Endodermal cell (in vitro differentiated cells): ENCODE results near the gene MPDZ. TPM values are rescaled to one million over a fixed set of nuclear protein-coding genes. Genes with fewer than 3 reads are reported as not detected.

Experiments
- DNase-seq: peaks from one replicate; pipeline ENCODE4 v3.0.0-alpha.2; 2017
- H3K27ac ChIP-seq: 2 replicates; pipeline ENCODE4 v1.5.1; 2013; ENCODE audit warnings: mild to moderate bottlenecking, low read depth, low read length, moderate library complexity
- H3K27me3 ChIP-seq: 2 replicates; pipeline ENCODE4 v1.6.1; 2013; ENCODE audit warnings: mild to moderate bottlenecking, low read length, moderate library complexity; ENCODE audit not compliant: insufficient read depth, control insufficient read depth, poor library complexity, severe bottlenecking
- H3K36me3 ChIP-seq: 2 replicates; pipeline ENCODE4 v1.7.0; 2013; ENCODE audit warnings: mild to moderate bottlenecking, low read length, moderate library complexity; ENCODE audit not compliant: control insufficient read depth, insufficient read depth
- H3K4me1 ChIP-seq: one replicate; pipeline ENCODE4 v1.7.0; 2013; ENCODE audit warnings: low read length; ENCODE audit not compliant: control insufficient read depth, insufficient read depth
- H3K4me3 ChIP-seq: 2 replicates; pipeline ENCODE4 v1.5.1; 2013; ENCODE audit warnings: mild to moderate bottlenecking, low read length, moderate library complexity
- H3K9ac ChIP-seq: 2 replicates; pipeline ENCODE4 v1.6.1; 2013; ENCODE audit warnings: mild to moderate bottlenecking, low read length, moderate library complexity; ENCODE audit not compliant: poor library complexity, severe bottlenecking; ENCODE audit errors: extremely low read depth
- H3K9me3 ChIP-seq: 2 replicates; pipeline ENCODE4 v1.6.1; 2013; ENCODE audit warnings: mild to moderate bottlenecking, low read length, moderate library complexity; ENCODE audit not compliant: control insufficient read depth
- H3K27ac Mint-ChIP-seq: 2 replicates; pipeline ENCODE4 v1.8.0; 2020; ENCODE audit warnings: mixed read lengths
- H3K27me3 Mint-ChIP-seq: 2 replicates; pipeline ENCODE4 v1.8.0; 2021; ENCODE audit warnings: mild to moderate bottlenecking, mixed read lengths; ENCODE audit not compliant: insufficient read depth
- H3K36me3 Mint-ChIP-seq: 2 replicates; pipeline ENCODE4 v1.8.0; 2020; ENCODE audit warnings: low read depth, mixed read lengths
- H3K4me1 Mint-ChIP-seq: 2 replicates; pipeline ENCODE4 v1.8.0; 2020; ENCODE audit warnings: mixed read lengths
- H3K4me3 Mint-ChIP-seq: 2 replicates; pipeline ENCODE4 v1.8.0; 2020; ENCODE audit warnings: mild to moderate bottlenecking, moderate library complexity, mixed read lengths
- H3K9me3 Mint-ChIP-seq: 2 replicates; pipeline ENCODE4 v1.8.0; 2020; ENCODE audit warnings: mild to moderate bottlenecking, mixed read lengths
- CTCF ChIP-seq: fragments of 200-600 bp; sonication (generic); conservative IDR thresholded peaks from 2 replicates; pipeline ENCODE4 v1.5.0; 2021; ENCODE audit warnings: antibody characterized with exemption, mild to moderate bottlenecking
- WGBS, 2 experiments: methylation state at CpG; one replicate each; pipeline versions ENCODE4 v1.1.5 to v1.1.7; 2013; ENCODE audit warnings: missing lambda C conversion rate in 2 of 2, mixed read lengths in 1 of 2; ENCODE audit not compliant: insufficient coverage in 1 of 2, insufficient read length in 1 of 2; 5-methylcytosine and 5-hydroxymethylcytosine counted together
- total RNA-seq, 2 donors: library from RNA; stranded (reverse); fragmentation: NEBNext Ultra II Directional in 1 of 2; extraction: Animal tissue kit (Norgen Biotek cat#: 25700) in 1 of 2; gene quantifications; 2 replicates in 1 of 2; 3 replicates in 1 of 2; pipeline ENCODE4 v1.2.1, GENCODE V29; 2021

The MPDZ gene
- total RNA-seq, 2 donors from 2014 or later = 38.0 to 44.0 TPM

GRCh38 chr9:13069498-13069897 is 210.0 kb downstream of the MPDZ start:
- no peak overlapping the region for H3K27ac ChIP-seq
- no peak overlapping the region for H3K4me3 ChIP-seq
- no peaks in the 10 kb centered on the region for H3K9me3 ChIP-seq
- DNase-seq = no peak
- no peak overlapping the region for H3K9ac ChIP-seq
- no peaks in the 10 kb centered on the region for H3K27me3 ChIP-seq
- Mint-ChIP-seq H3K27ac (no peak overlapping the region), H3K4me3 (no peak overlapping the region), H3K4me1 (no peaks in the 10 kb centered on the region), H3K36me3 (no peaks in the 10 kb centered on the region), H3K27me3 (no peaks in the 10 kb centered on the region), H3K9me3 (no peaks in the 10 kb centered on the region)
- WGBS, 2 experiments = 92 to 93% methylated on average over 1 to 3 of the region's 3 CpGs
- TF ChIP-seq CTCF = no peak
- no peaks in the 10 kb centered on the region for H3K36me3 ChIP-seq
- H3K4me1 ChIP-seq = no peaks in the 10 kb centered on the region

GRCh38 chr9:13064676-13065075 is 214.8 kb downstream of the MPDZ start:
- H3K27me3 ChIP-seq = no peaks in the 10 kb centered on the region
- H3K27ac ChIP-seq = no peak overlapping the region
- Mint-ChIP-seq H3K9me3 (no peaks in the 10 kb centered on the region), H3K27ac (no peak overlapping the region), H3K4me3 (no peak overlapping the region), H3K36me3 (no peaks in the 10 kb centered on the region), H3K4me1 (peaks cover 4% of the 10 kb centered on the region), H3K27me3 (no peaks in the 10 kb centered on the region)
- H3K9ac ChIP-seq = no peak overlapping the region
- TF ChIP-seq CTCF = no peak
- DNase-seq = no peak
- no peaks in the 10 kb centered on the region for H3K9me3 ChIP-seq
- WGBS, 2 experiments = 59% methylated on average over 1 of the region's 1 CpG; no CpG with 5 or more reads in 1 of the 2 experiments
- no peaks in the 10 kb centered on the region for H3K4me1 ChIP-seq
- H3K4me3 ChIP-seq = no peak overlapping the region
- no peaks in the 10 kb centered on the region for H3K36me3 ChIP-seq

- no peaks in the 10 kb centered on the region for H3K9me3 Mint-ChIP-seq
- no peaks in the 10 kb centered on the region for H3K27me3 Mint-ChIP-seq
- no peak overlapping the region for H3K27ac ChIP-seq
- no peak overlapping the region for H3K4me3 ChIP-seq
- H3K27ac Mint-ChIP-seq = no peak overlapping the region
- H3K9me3 ChIP-seq = no peaks in the 10 kb centered on the region
- TF ChIP-seq CTCF = no peak
- no peaks in the 10 kb centered on the region for H3K4me1 ChIP-seq
- H3K9ac ChIP-seq = no peak overlapping the region
- peaks cover 4% of the 10 kb centered on the region for H3K4me1 Mint-ChIP-seq
- no peaks in the 10 kb centered on the region for H3K27me3 ChIP-seq
- H3K4me3 Mint-ChIP-seq = no peak overlapping the region
- no peaks in the 10 kb centered on the region for H3K36me3 ChIP-seq
- no peaks in the 10 kb centered on the region for H3K36me3 Mint-ChIP-seq
- DNase-seq = no peak
Measured at GRCh38 chr9:13063880-13064459, 215.5 kb downstream of the MPDZ start.
